ENCODE data around the gene TBCD.
A peak's percentile ranks its signal among the peaks of the same experiment; 100 is the strongest.

TBCD gene

GRCh38 chr17:82801377-82801970 lies 49.6 kb downstream of the TBCD start:
- H3K27ac Mint-ChIP-seq = peak overlapping the region; percentile 22
- peaks cover 3% of the 10 kb centered on the region for H3K9me3 Mint-ChIP-seq
- no peak for ATAC-seq (ENCODE audit: low read depth)
- no peaks in the 10 kb centered on the region for H3K27me3 Mint-ChIP-seq
- H3K36me3 Mint-ChIP-seq = peaks cover 22% of the 10 kb centered on the region
- H3K4me1 Mint-ChIP-seq = peaks cover 7% of the 10 kb centered on the region
- no peak for DNase-seq (ENCODE audit: low spot score in 2 of 2)
- H3K4me3 Mint-ChIP-seq = no peak overlapping the region

GRCh38 chr17:82802075-82802780 lies 50.4 kb downstream of the TBCD start:
- Mint-ChIP-seq H3K4me3 (no peak overlapping the region), H3K9me3 (peaks cover 3% of the 10 kb centered on the region), H3K27me3 (no peaks in the 10 kb centered on the region), H3K36me3 (peaks cover 25% of the 10 kb centered on the region), H3K4me1 (peaks cover 7% of the 10 kb centered on the region), H3K27ac (no peak overlapping the region)
- DNase-seq (ENCODE audit: low spot score in 2 of 2) (no peak), ATAC-seq (ENCODE audit: low read depth) (no peak)

- H3K4me3 Mint-ChIP-seq = no peak overlapping the region
- no peaks in the 10 kb centered on the region for H3K27me3 Mint-ChIP-seq
- no peak overlapping the region for H3K27ac Mint-ChIP-seq
- DNase-seq (ENCODE audit: low spot score in 2 of 2) (no peak), ATAC-seq (ENCODE audit: low read depth) (no peak)
- peaks cover 3% of the 10 kb centered on the region for H3K9me3 Mint-ChIP-seq
- H3K4me1 Mint-ChIP-seq = peaks cover 7% of the 10 kb centered on the region
- peaks cover 32% of the 10 kb centered on the region for H3K36me3 Mint-ChIP-seq
These were observed 51.3 kb downstream of the TBCD start for GRCh38 chr17:82803185-82803584.

- Mint-ChIP-seq H3K9me3 (peaks cover 3% of the 10 kb centered on the region), H3K27me3 (no peaks in the 10 kb centered on the region), H3K4me1 (peaks cover 7% of the 10 kb centered on the region), H3K4me3 (no peak overlapping the region), H3K36me3 (peaks cover 32% of the 10 kb centered on the region), H3K27ac (no peak overlapping the region)
- ATAC-seq (ENCODE audit: low read depth) (no peak), DNase-seq (ENCODE audit: low spot score in 2 of 2) (no peak)
These were observed 51.7 kb downstream of the TBCD start for GRCh38 chr17:82803606-82804005.

GRCh38 chr17:82804442-82805191 lies 52.8 kb downstream of the TBCD start:
- no peak overlapping the region for H3K4me3 Mint-ChIP-seq
- ATAC-seq (ENCODE audit: low read depth) (no peak), DNase-seq (ENCODE audit: low spot score in 2 of 2) (no peak)
- H3K27me3 Mint-ChIP-seq = no peaks in the 10 kb centered on the region
- H3K9me3 Mint-ChIP-seq = peaks cover 3% of the 10 kb centered on the region
- peaks cover 7% of the 10 kb centered on the region for H3K4me1 Mint-ChIP-seq
- no peak overlapping the region for H3K27ac Mint-ChIP-seq
- H3K36me3 Mint-ChIP-seq = peaks cover 31% of the 10 kb centered on the region

- ATAC-seq (ENCODE audit: low read depth) (no peak), DNase-seq (ENCODE audit: low spot score in 2 of 2) (no peak)
- Mint-ChIP-seq H3K27ac (no peak overlapping the region), H3K27me3 (no peaks in the 10 kb centered on the region), H3K4me3 (no peak overlapping the region), H3K9me3 (peaks cover 3% of the 10 kb centered on the region), H3K36me3 (peaks cover 30% of the 10 kb centered on the region), H3K4me1 (peaks cover 7% of the 10 kb centered on the region)
These were observed 53.4 kb downstream of the TBCD start for GRCh38 chr17:82805254-82805653.

- H3K9me3 Mint-ChIP-seq = peaks cover 3% of the 10 kb centered on the region
- no peak overlapping the region for H3K4me3 Mint-ChIP-seq
- H3K27ac Mint-ChIP-seq = no peak overlapping the region
- peaks cover 7% of the 10 kb centered on the region for H3K4me1 Mint-ChIP-seq
- H3K27me3 Mint-ChIP-seq = no peaks in the 10 kb centered on the region
- no peak for ATAC-seq (ENCODE audit: low read depth)
- DNase-seq (ENCODE audit: low spot score in 2 of 2) = no peak
- H3K36me3 Mint-ChIP-seq = peaks cover 28% of the 10 kb centered on the region
These were observed 54.0 kb downstream of the TBCD start for GRCh38 chr17:82805823-82806222.

GRCh38 chr17:82806645-82807044 lies 54.8 kb downstream of the TBCD start:
- Mint-ChIP-seq H3K4me1 (peaks cover 4% of the 10 kb centered on the region), H3K36me3 (peaks cover 27% of the 10 kb centered on the region), H3K4me3 (no peak overlapping the region), H3K9me3 (no peaks in the 10 kb centered on the region), H3K27me3 (no peaks in the 10 kb centered on the region), H3K27ac (no peak overlapping the region)
- ATAC-seq (ENCODE audit: low read depth) (no peak), DNase-seq (ENCODE audit: low spot score in 2 of 2) (no peak)

GRCh38 chr17:82807101-82807500 lies 55.2 kb downstream of the TBCD start:
- Mint-ChIP-seq H3K27ac (no peak overlapping the region), H3K36me3 (peaks cover 26% of the 10 kb centered on the region)

GRCh38 chr17:82807562-82807961 lies 55.7 kb downstream of the TBCD start:
- Mint-ChIP-seq H3K4me3 (no peak overlapping the region), H3K36me3 (peaks cover 23% of the 10 kb centered on the region), H3K27ac (no peak overlapping the region)

More at GRCh38 chr17:82807101-82807500, 55.2 kb downstream of the TBCD start:
- Mint-ChIP-seq H3K4me1 (peaks cover 3% of the 10 kb centered on the region), H3K27me3 (no peaks in the 10 kb centered on the region), H3K4me3 (no peak overlapping the region), H3K9me3 (no peaks in the 10 kb centered on the region)
- ATAC-seq (ENCODE audit: low read depth) (no peak), DNase-seq (ENCODE audit: low spot score in 2 of 2) (no peak)

GRCh38 chr17:82808006-82808405 lies 56.1 kb downstream of the TBCD start:
- Mint-ChIP-seq H3K9me3 (no peaks in the 10 kb centered on the region), H3K27ac (no peak overlapping the region), H3K4me1 (no peaks in the 10 kb centered on the region), H3K4me3 (no peak overlapping the region), H3K36me3 (peaks cover 21% of the 10 kb centered on the region), H3K27me3 (no peaks in the 10 kb centered on the region)
- no peak for DNase-seq (ENCODE audit: low spot score in 2 of 2)
- no peak for ATAC-seq (ENCODE audit: low read depth)

More at GRCh38 chr17:82807562-82807961, 55.7 kb downstream of the TBCD start:
- Mint-ChIP-seq H3K27me3 (no peaks in the 10 kb centered on the region), H3K9me3 (no peaks in the 10 kb centered on the region), H3K4me1 (no peaks in the 10 kb centered on the region)
- ATAC-seq (ENCODE audit: low read depth) (no peak), DNase-seq (ENCODE audit: low spot score in 2 of 2) (no peak)

- DNase-seq (ENCODE audit: low spot score in 2 of 2) (no peak), ATAC-seq (ENCODE audit: low read depth) (no peak)
- Mint-ChIP-seq H3K9me3 (no peaks in the 10 kb centered on the region), H3K27me3 (no peaks in the 10 kb centered on the region), H3K27ac (no peak overlapping the region), H3K4me3 (no peak overlapping the region), H3K4me1 (no peaks in the 10 kb centered on the region), H3K36me3 (peaks cover 27% of the 10 kb centered on the region)
These were observed 57.3 kb downstream of the TBCD start for GRCh38 chr17:82808921-82809905.

GRCh38 chr17:82810644-82811430 lies 59.0 kb downstream of the TBCD start:
- Mint-ChIP-seq H3K9me3 (no peaks in the 10 kb centered on the region), H3K4me1 (no peaks in the 10 kb centered on the region), H3K27ac (no peak overlapping the region), H3K4me3 (no peak overlapping the region), H3K27me3 (no peaks in the 10 kb centered on the region), H3K36me3 (peaks cover 34% of the 10 kb centered on the region)
- ATAC-seq (ENCODE audit: low read depth) (no peak), DNase-seq (ENCODE audit: low spot score in 2 of 2) (no peak)

Data from memory B cell (primary cell).